HTR-8/SVneo (cell line): Measurements from ENCODE around the gene KPRP.

Source experiments
- DNase-seq: peaks from one replicate; pipeline ENCODE4 v3.0.0; 2011; ENCODE audit warnings: low spot score, mixed read lengths; ENCODE audit not compliant: insufficient read length
- FAIRE-seq: peaks from 2 replicates; lab custom pipeline; 2011; peaks lifted over from hg19 to GRCh38; lab: Jason Lieb, UNC

Gene KPRP, protein sequence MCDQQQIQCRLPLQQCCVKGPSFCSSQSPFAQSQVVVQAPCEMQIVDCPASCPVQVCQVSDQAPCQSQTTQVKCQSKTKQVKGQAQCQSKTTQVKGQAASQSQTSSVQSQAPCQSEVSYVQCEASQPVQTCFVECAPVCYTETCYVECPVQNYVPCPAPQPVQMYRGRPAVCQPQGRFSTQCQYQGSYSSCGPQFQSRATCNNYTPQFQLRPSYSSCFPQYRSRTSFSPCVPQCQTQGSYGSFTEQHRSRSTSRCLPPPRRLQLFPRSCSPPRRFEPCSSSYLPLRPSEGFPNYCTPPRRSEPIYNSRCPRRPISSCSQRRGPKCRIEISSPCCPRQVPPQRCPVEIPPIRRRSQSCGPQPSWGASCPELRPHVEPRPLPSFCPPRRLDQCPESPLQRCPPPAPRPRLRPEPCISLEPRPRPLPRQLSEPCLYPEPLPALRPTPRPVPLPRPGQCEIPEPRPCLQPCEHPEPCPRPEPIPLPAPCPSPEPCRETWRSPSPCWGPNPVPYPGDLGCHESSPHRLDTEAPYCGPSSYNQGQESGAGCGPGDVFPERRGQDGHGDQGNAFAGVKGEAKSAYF

GRCh38 chr1:152757747-152758146, at the start of gene KPRP:
Gene KPRP (plus strand): TSS chr1:152758025. CDS start chr1:152759589, 1,564 bp downstream.
- DNase-seq = no peak
- FAIRE-seq = no peak

DNA sequence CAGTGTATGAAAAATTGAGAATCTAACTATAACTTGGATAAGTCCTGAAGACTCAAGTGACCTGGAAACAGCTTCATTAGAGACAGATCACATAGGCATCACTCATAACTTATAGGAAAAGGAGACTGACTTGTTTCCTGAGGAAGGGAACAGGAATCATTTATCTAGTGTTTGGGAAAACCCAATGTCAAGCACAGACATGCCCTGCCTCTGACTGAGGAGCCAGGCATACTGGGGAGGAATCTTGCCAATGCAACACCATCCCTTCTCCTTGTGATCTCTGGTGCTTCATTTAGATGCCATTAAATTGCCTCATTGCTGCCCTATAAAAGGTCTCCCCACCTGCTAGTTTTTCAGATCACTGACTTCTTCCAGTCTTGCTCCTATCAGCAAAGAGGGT, 39.6 kb upstream of the KPRP start:
- no peak for FAIRE-seq
- DNase-seq = no peak

GRCh38 chr1:152725261-152725660, 32.6 kb upstream of the KPRP start:
- no peak for DNase-seq
- no peak for FAIRE-seq

- FAIRE-seq (no peak), DNase-seq (no peak)
Measured at GRCh38 chr1:152728986-152729385, 28.8 kb upstream of the KPRP start.

GRCh38 chr1:152735648-152736047, 22.2 kb upstream of the KPRP start:
- DNase-seq (no peak), FAIRE-seq (no peak)

DNA sequence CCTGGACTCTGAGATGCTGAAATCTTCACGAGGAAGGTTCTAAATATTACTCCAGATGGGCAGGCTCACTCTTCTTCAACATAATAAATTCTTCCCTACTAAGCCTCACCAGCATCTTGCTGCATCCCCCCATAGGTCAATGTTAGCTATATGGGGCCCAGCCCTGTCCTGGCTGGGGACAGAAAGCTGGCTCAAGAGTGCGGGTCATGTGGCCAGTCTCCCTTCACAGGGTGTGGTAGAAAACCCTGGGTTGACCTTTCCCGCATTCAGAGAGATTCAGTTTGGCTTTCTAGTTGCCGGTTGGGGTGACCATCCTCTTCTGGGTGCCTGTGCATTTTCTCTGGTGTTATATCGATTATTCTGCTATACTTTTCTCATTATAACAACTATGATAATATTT, 19.8 kb upstream of the KPRP start:
- FAIRE-seq = no peak

DNA sequence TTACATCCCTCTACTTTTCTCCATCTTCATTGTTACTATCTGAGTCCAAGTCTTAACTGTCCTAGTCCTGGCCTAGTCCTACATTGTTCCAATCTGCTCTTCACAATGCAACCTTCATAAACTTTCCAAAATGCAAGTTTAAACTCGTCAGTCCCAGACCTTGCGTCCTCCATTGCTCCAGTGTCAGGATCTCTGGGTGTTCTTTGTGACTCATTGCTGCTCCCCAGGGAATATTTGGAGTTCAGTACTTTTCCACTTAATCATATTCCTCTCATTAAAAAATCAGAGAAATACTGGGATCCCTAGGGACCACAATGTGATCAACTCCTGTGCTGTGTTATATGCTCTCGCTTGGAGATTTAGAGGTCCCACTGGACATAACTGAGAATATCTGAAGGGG, 18.0 kb upstream of the KPRP start:
- DNase-seq (no peak), FAIRE-seq (no peak)

More for the DNA sequence above, 19.8 kb upstream of the KPRP start:
- no peak for DNase-seq

GRCh38 chr1:152741656-152742055, 16.2 kb upstream of the KPRP start:
- no peak for DNase-seq
- no peak for FAIRE-seq

DNA sequence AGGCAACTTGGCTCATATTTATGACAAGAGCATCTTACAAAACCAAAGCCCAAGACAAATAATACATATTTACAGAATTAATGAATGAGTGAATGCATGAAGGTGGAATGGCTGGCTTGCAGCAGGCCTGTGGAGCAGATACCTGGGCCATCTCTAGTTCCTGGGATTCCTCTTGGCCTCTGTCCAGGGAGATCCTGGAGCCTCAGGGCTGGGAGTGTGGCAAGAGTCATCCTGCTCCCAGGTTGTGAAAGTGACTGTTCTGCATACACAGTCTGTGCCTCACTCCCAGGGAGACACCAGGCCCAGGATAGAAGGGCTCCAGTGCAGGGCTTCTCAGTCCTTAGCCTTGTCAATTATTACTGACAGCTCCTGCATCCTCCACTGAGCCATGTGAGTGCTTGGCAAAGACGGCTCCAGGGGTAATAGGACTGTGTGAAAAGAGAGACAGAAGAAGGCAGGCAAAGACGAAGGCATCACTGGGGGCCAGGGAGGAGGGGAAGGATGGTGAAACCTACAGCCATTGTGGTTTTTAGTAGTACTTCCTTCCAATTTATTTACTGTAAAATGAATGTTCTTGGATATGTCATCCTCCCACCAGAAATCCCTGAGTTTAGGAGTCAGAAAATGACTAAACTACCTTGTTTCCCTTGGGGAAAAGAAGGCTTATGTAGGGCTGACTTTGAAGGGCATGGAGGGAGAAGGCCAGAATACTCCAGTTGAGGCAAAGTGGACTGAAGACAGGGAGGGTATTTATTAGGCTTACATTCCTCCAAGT, 14.3 kb upstream of the KPRP start:
- no peak for DNase-seq
- FAIRE-seq = no peak

DNA sequence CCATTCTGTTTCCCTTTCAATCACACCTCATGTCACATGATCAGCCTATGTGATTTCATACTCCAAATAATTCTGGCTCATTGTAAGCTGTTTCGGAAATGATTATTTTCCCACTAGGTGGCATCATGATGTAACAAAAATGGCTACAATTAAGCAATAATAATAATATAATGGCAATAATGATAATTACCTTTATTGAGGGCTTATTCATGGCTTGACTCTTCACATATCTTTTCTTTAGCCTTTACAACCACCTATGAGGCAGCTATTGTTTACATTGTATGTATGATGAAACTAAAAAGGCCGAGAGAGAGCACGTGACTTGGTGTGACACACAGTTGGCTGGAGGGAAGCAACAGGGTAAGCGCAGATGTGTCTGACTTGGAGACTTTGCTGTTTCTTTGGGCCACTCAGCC, 12.5 kb upstream of the KPRP start:
- FAIRE-seq (no peak), DNase-seq (no peak)

- FAIRE-seq = no peak
Measured at GRCh38 chr1:152745765-152746444, 11.9 kb upstream of the KPRP start.

DNA sequence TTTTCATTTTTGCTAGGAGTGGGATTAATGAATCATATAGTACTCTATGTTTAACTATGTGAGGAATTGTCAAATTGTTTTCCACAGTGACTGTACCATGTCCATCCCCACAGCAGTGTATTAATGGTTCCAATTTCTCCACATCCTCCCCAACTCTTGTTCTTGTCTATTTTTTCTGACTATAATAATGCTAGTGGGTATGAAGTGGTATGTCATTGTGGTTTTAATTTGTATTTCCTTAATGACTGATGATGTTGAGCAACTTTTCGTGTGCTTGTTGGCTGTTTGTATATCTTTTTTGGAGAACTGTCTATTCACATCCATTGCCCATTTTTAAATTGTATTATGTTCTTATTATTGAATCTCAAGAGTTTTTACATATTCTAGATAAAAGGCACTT, 10.0 kb upstream of the KPRP start:
- no peak for FAIRE-seq
- no peak for DNase-seq

More at GRCh38 chr1:152745765-152746444, 11.9 kb upstream of the KPRP start:
- DNase-seq = no peak

DNA sequence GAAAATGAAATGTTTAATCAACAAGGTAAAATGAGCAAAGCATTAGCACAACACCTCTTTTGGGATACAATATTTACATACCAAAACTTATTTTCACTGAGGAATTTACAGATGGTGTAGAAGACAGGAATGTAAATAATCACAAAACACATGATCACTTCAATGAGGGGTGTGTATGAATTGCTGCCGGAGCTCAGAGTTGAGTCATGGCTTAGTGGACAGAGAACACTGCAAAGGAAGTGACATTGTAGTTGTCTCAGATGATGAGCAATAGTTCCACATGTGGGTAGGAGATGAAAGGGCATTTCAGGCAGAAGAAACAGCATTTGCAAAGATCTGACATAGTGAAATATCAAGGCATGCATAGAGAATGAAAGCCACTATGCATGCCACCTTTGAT, 5.6 kb upstream of the KPRP start:
- no peak for FAIRE-seq
- DNase-seq = no peak

DNA sequence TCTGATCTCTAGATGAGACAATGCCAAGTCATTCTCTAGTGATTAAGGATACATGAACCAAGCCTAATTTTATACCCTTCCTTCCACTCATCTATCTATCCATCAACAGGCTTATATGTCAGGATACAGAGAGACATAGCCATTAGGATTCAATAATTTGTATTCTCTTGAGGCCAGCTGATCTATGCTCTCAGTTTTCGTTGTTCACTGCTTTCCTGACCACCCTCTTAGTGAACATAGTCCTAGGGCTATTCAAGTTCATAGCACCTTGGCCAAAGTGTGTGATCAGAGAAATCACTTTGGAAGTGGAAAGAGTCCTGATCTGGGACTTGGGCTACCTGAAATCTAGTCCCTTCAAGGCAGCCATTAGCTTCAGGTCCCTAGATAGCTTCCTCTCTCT, 4.2 kb upstream of the KPRP start:
- DNase-seq = no peak
- no peak for FAIRE-seq

GRCh38 chr1:152756872-152757271, 953 bp upstream of the KPRP start:
- FAIRE-seq = no peak
- DNase-seq = no peak

- no peak for FAIRE-seq
- DNase-seq = no peak
Measured at GRCh38 chr1:152758636-152759035, 811 bp downstream of the KPRP start.

GRCh38 chr1:152759453-152760173, 1.8 kb downstream of the KPRP start:
- FAIRE-seq = no peak

GRCh38 chr1:152760551-152761190, 2.8 kb downstream of the KPRP start:
- FAIRE-seq (no peak), DNase-seq (no peak)

More at GRCh38 chr1:152759453-152760173, 1.8 kb downstream of the KPRP start:
- DNase-seq = no peak

GRCh38 chr1:152761609-152762213, 3.9 kb downstream of the KPRP start:
- no peak for DNase-seq
- FAIRE-seq = no peak
